Measurements from ENCODE around the gene SIPA1. TPM values are rescaled to one million over a fixed set of nuclear protein-coding genes. Genes with fewer than 3 reads are reported as not detected.
"Not testable (repeated sequence)": the region's sequence is repeated elsewhere in the genome, so short reads cannot be mapped to it uniquely, and the experiment has no call there.

SIPA1 gene
- total RNA-seq, 1 donor from 2014 or later = 54.5 TPM

- no peak for DNase-seq (ENCODE audit: low spot score)
Observed at GRCh38 chr11:65621460-65621859, 16.4 kb upstream of the SIPA1 start.

- no peak for DNase-seq (ENCODE audit: low spot score)
Observed at GRCh38 chr11:65622011-65622410, 15.9 kb upstream of the SIPA1 start.

GRCh38 chr11:65623177-65623576 lies 14.7 kb upstream of the SIPA1 start:
- no peak for DNase-seq (ENCODE audit: low spot score)

- no peak for DNase-seq (ENCODE audit: low spot score)
Observed at GRCh38 chr11:65623852-65624616, 13.9 kb upstream of the SIPA1 start.

- no peak for DNase-seq (ENCODE audit: low spot score)
Observed at GRCh38 chr11:65624931-65625627, 12.8 kb upstream of the SIPA1 start.

GRCh38 chr11:65625628-65626342 lies 12.1 kb upstream of the SIPA1 start:
- DNase-seq (ENCODE audit: low spot score) = no peak

GRCh38 chr11:65627202-65627601 lies 10.7 kb upstream of the SIPA1 start:
- DNase-seq (ENCODE audit: low spot score) = no peak

GRCh38 chr11:65629579-65629978 lies 8.3 kb upstream of the SIPA1 start:
- no peak for DNase-seq (ENCODE audit: low spot score)

- DNase-seq (ENCODE audit: low spot score) = no peak
Observed at GRCh38 chr11:65630215-65630614, 7.7 kb upstream of the SIPA1 start.

GRCh38 chr11:65633390-65634108 lies 4.4 kb upstream of the SIPA1 start:
- DNase-seq (ENCODE audit: low spot score) = no peak

- no peak for DNase-seq (ENCODE audit: low spot score)
Observed at GRCh38 chr11:65634109-65634436, 3.8 kb upstream of the SIPA1 start.

GRCh38 chr11:65634440-65634839 lies 3.5 kb upstream of the SIPA1 start:
- DNase-seq (ENCODE audit: low spot score) = no peak

- no peak for DNase-seq (ENCODE audit: low spot score)
Observed at GRCh38 chr11:65634905-65635731, 2.8 kb upstream of the SIPA1 start.

- DNase-seq (ENCODE audit: low spot score) = no peak
Observed at GRCh38 chr11:65636108-65637031, 1.5 kb upstream of the SIPA1 start.

- no peak for DNase-seq (ENCODE audit: low spot score)
Observed at GRCh38 chr11:65637032-65637557, 806 bp upstream of the SIPA1 start.

GRCh38 chr11:65639228-65639597 lies 1.3 kb downstream of the SIPA1 start:
- DNase-seq (ENCODE audit: low spot score) = not testable (repeated sequence)

GRCh38 chr11:65639623-65640482 lies 2.0 kb downstream of the SIPA1 start:
- DNase-seq (ENCODE audit: low spot score) = no peak

- DNase-seq (ENCODE audit: low spot score) = no peak
Observed at GRCh38 chr11:65640483-65641296, 2.8 kb downstream of the SIPA1 start.
